Omental fat pad (tissue), 4 donors: Measurements from ENCODE around the gene TRIM40. TPM values are rescaled to one million over a fixed set of nuclear protein-coding genes. Genes with fewer than 3 reads are reported as not detected.
"Not testable (repeated sequence)": the region's sequence is repeated elsewhere in the genome, so short reads cannot be mapped to it uniquely, and the experiment has no call there.

Source experiments
- ATAC-seq: fragments of 150-250 bp; one replicate; pipeline ENCODE4 v1.9.1; 2016; ENCODE audit warnings: mild to moderate bottlenecking, moderate library complexity; ENCODE audit not compliant: low FRiP score
- DNase-seq: peaks from one replicate; pipeline ENCODE4 v3.0.0-alpha.2; 2019; ENCODE audit warnings: low spot score
- CTCF ChIP-seq, 3 donors: fragments of 450-650 bp; IDR thresholded peaks; one replicate each; pipeline ENCODE4 v1.5.1; 2016 to 2017; ENCODE audit warnings: antibody characterized with exemption in 3 of 3, mild to moderate bottlenecking in 3 of 3, moderate library complexity in 2 of 3
- total RNA-seq, 4 donors: library from RNA; depleted of rRNA; stranded (reverse); fragments of >200 nt; gene quantifications; one replicate each; pipeline ENCODE4 v1.1.0, GENCODE V29; 2016

Gene TRIM40
- total RNA-seq, 4 donors from 2014 or later, result not detected

- ATAC-seq, result no peak
- TF ChIP-seq CTCF (IDR thresholded peaks at IDR 0.05), result no peak
- DNase-seq, result no peak
These were observed 6.4 kb upstream of the TRIM40 start for GRCh38 chr6:30129265-30130178.

DNA sequence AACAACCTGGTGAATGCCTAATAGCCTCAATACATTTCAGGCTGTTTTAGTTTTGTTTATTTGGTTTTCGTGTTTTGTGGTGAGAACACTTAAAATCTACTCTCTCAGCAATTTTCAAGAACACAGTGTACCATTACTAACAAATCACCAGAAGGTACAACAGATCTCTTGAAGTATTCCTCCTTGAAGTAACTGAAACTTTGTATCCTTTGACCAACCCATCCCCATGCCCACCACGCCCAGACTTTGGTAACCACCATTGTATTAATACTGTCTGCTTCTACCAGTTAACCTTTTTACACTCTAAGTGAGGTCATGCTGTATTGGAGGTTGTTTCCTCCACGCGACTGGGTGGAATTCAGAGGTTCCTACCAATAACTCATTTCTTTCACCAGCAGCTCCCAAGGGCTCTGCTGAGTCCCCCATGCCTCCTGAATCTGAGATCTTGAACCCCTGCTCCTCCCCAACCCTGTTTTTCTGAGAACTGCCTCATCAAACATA is 5.7 kb upstream of the TRIM40 start:
- no peak for DNase-seq
- no peak for ATAC-seq
- TF ChIP-seq CTCF (IDR thresholded peaks at IDR 0.05), result no peak

DNA sequence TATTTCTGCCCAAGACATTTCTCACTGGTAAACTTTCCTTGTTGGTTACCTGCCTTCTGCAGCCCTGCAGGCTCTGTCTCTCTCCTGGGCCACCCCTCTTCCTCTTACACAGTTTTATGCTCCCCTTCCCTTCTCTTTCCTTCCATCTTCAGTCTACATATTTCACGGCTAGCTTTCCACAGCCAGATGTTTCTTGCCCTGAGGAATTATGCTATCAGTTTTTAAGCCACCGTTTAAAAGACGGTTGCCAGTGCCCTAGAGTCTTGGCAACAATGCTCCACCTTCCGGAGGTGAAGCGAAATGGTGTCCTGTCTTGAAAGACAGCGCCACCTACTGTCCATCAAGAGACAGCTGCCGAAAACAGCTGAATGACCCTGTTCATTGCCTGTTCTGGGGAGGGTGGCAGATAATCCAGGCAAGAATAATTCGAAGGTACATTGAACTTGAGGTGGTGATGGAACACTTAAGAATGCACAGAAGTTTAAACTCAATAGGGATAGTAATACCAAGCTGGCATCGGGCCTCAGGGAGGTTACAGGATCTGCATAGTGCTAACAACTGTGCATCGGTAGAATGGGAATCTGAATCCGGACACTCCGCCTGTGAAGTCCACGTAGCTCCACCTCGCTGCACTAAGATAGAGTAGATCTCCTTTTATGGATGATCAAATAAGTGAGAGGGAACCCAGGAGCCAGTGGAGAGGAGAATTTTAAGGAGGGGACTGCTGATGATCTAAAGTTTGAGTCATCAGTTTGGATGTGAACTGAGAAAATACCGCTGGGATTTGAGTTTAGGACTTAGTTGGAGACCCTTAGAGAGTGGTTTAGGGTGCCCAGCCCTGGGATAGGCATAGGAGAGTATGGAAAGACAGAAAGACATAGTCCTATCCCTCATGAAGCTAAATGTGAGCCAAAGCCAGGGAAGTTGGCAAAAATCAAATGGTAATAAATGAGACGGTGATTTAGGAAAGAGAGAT is 4.8 kb upstream of the TRIM40 start:
- DNase-seq (no peak), ATAC-seq (peak; percentile 87)
- TF ChIP-seq CTCF (IDR thresholded peaks at IDR 0.05), result peak in 1 of 3 donors; percentile 10

GRCh38 chr6:30131947-30132497 is 3.9 kb upstream of the TRIM40 start:
- DNase-seq, result no peak
- TF ChIP-seq CTCF (IDR thresholded peaks at IDR 0.05), result no peak
- no peak for ATAC-seq

- ATAC-seq, result no peak
- DNase-seq, result no peak
- no peak for TF ChIP-seq CTCF (IDR thresholded peaks at IDR 0.05)
These were observed 793 bp upstream of the TRIM40 start for GRCh38 chr6:30135147-30135546.

- no peak for TF ChIP-seq CTCF (IDR thresholded peaks at IDR 0.05)
- DNase-seq (no peak), ATAC-seq (no peak)
These were observed 788 bp downstream of the TRIM40 start for GRCh38 chr6:30136570-30137286.

GRCh38 chr6:30140240-30140639 is 4.3 kb downstream of the TRIM40 start:
- ATAC-seq, DNase-seq: not testable (repeated sequence)
